GM12874 (cell line): Measurements from ENCODE around the gene AGBL4.

Experiments used
- TF ChIP-seq, protein P1 (sequence below): IDR thresholded peaks from 2 replicates; pipeline ENCODE4 v1.5.1; 2011; ENCODE audit warnings: low read depth, mild to moderate bottlenecking, control low read depth, low read length, moderate library complexity; ENCODE audit not compliant: insufficient read depth

The AGBL4 gene

GRCh38 chr1:48687282-48688045 is 1336.3 kb downstream of the AGBL4 start:
- TF ChIP-seq, protein P1, sequence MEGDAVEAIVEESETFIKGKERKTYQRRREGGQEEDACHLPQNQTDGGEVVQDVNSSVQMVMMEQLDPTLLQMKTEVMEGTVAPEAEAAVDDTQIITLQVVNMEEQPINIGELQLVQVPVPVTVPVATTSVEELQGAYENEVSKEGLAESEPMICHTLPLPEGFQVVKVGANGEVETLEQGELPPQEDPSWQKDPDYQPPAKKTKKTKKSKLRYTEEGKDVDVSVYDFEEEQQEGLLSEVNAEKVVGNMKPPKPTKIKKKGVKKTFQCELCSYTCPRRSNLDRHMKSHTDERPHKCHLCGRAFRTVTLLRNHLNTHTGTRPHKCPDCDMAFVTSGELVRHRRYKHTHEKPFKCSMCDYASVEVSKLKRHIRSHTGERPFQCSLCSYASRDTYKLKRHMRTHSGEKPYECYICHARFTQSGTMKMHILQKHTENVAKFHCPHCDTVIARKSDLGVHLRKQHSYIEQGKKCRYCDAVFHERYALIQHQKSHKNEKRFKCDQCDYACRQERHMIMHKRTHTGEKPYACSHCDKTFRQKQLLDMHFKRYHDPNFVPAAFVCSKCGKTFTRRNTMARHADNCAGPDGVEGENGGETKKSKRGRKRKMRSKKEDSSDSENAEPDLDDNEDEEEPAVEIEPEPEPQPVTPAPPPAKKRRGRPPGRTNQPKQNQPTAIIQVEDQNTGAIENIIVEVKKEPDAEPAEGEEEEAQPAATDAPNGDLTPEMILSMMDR: no peak

DNA sequence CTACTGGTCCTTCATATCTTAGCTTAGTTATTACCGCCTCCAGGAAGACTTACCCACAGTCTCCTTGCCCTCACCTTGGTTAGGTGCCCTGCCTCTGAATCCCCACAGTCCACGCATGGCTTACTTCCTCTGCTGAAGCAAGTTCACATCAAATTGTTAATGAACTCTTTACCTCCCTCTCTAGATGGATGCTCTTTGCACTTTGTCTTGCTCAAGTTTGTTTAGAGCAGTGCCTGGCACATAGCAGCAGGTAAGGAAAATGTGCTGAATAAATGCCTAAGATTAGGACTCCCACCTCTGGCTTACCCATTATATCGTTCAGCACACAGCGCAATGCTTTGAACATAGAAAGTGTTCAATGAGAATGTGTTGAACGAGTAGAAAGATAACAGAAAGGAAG is 1337.6 kb downstream of the AGBL4 start:
- TF ChIP-seq, protein P1: no peak

DNA sequence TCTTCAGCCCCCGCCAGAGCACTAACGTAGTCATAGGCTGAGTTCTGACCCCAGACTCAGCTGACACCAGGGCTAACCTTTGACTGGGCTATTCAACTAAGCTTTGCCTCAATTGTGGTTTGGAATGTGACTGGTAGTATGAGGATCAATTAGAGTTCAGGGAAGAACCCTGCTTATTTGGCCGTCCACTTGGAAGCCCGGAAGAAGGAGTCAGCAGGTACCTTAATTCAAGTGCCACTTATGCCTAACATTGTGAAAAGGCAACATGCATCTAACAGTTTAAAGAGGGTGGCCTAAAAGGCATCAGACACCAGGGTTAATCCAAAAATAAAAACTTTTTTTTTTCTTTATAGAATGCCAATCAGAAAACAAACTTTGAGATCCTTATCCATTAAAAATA is 1339.4 kb downstream of the AGBL4 start:
- TF ChIP-seq, protein P1: no peak

- TF ChIP-seq, protein P1: no peak
Observed at GRCh38 chr1:48683839-48684238, 1339.9 kb downstream of the AGBL4 start.

- TF ChIP-seq, protein P1: no peak
Observed at GRCh38 chr1:48681476-48682305, 1342.1 kb downstream of the AGBL4 start.

DNA sequence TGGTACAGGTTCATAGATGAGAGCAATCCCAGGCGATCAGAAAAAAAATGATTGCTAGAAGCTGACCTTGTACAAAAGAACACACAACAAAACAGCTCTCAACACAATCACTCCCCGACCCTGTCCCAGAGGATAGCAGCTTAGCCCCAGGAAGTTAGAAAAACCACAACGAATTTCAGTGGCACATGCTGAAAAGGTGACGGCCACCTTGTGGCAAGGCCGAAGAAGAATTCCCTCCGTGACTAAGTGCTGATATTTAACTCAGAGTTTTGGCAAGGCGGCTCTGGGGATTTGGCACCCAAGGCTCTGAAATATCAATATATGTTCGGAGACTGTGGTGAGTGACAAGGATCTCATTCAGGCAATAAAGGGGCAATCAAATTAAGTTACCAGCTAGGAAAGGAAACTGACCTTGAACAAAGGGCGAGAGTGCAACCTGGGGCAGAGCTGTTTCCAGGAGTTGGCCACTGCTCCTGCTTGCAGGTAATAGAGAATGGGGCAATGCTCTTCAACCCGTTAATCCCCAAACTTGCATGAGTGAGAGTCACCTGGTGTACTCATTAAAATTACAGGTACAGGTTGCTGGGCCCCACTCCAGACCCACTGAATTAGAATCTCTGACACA is 1343.2 kb downstream of the AGBL4 start:
- TF ChIP-seq, protein P1: no peak

DNA sequence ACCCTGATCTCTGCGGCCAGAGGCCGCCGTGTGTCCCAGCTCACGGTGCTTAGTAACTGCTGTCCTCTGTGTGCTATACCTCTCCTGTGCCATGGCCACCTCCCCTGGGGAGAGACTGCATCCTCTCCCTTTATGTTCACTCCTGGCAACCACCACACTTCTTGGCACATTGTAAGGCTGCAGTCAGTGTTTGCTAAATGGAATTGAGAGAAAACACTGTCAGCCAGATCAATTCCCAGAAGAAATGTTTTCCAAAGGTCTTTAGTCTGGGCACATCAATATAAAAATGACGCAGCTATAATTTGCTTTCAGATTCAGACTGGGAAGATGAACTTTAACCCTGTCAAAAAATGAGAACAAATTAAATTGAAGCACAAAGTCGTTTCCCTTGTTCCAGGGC is 1343.9 kb downstream of the AGBL4 start:
- TF ChIP-seq, protein P1: no peak
